Measurements from ENCODE around the gene RDX. TPM values are rescaled to one million over a fixed set of nuclear protein-coding genes. Genes with fewer than 3 reads are reported as not detected.

The RDX gene
- total RNA-seq, 1 donor from 2014 or later = 55.0 TPM

- Histone ChIP-seq H3K4me1 (no peaks in the 10 kb centered on the region), H3K9me3 (no peaks in the 10 kb centered on the region), H3K4me3 (no peak overlapping the region), H3K27me3 (no peaks in the 10 kb centered on the region), H3K36me3 (peaks cover 0 to 17% of the 10 kb centered on the region in 2 donors), H3K27ac (no peak overlapping the region)
- intact Hi-C loops (cut with DNase I) = no loop called here
- DNase-seq (ENCODE audit: extremely low spot score in 2 of 2) = no peak
- TF ChIP-seq POLR2AphosphoS5 (IDR thresholded peaks at IDR 0.05; ENCODE audit: insufficient read depth in 1 of 2, low read depth in 1 of 2) (no peak), POLR2A (IDR thresholded peaks at IDR 0.05) (no peak), CTCF (IDR thresholded peaks at IDR 0.05) (no peak)
These were observed 35.0 kb downstream of the RDX start for GRCh38 chr11:110261195-110262071.

DNA sequence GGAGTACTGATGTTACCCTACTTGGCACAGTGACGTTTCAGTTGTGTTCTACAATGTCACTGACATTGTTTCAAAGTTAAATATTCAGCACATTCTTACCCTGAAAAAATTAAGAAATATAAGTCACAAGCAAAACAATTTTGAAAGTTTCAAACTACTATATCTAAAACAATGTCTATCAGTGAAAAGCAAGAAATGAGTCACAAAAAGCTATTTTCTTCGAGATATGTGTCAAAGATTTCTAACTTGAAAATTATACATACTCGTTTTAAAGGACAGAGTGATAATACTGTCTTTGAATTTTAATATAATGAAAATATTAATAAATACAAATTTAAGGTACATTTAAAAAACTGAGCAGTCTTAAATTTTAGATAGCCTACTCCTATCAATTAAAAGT, 42.9 kb downstream of the RDX start:
- peaks cover 16% of the 10 kb centered on the region for H3K4me1 ChIP-seq
- no peaks in the 10 kb centered on the region for H3K36me3 ChIP-seq
- no peaks in the 10 kb centered on the region for H3K9me3 ChIP-seq
- no peak overlapping the region for H3K4me3 ChIP-seq
- no peak overlapping the region for H3K27ac ChIP-seq
- TF ChIP-seq POLR2AphosphoS5 (IDR thresholded peaks at IDR 0.05; ENCODE audit: insufficient read depth in 1 of 2, low read depth in 1 of 2) (no peak), POLR2A (IDR thresholded peaks at IDR 0.05) (no peak), CTCF (IDR thresholded peaks at IDR 0.05) (no peak)
- H3K27me3 ChIP-seq = no peaks in the 10 kb centered on the region
- no peak for DNase-seq (ENCODE audit: extremely low spot score in 2 of 2)
- intact Hi-C loops (cut with DNase I) = no loop called here

DNA sequence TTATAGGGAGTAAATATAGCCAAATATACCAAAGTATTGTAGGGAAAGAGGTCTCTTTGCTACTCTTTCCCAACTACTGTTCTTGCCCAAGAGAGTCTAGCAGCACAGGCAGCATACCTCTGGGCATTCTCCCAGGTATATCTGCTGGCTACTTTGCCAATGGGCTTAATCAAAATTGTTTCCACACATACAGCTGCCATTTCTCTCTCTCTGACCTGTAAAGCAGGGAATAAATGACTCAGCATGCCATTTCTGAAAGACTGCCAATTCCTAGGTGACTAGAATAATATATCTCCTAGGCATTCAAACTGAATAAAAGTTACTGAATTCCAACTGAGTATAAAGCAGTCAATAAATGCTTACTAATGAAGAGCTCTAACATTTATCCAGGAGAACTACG, 44.6 kb downstream of the RDX start:
- DNase-seq (ENCODE audit: extremely low spot score in 2 of 2) = no peak
- Histone ChIP-seq H3K27me3 (no peaks in the 10 kb centered on the region), H3K4me1 (peaks cover 16% of the 10 kb centered on the region), H3K27ac (no peak overlapping the region), H3K9me3 (no peaks in the 10 kb centered on the region), H3K36me3 (peaks cover 0 to 4% of the 10 kb centered on the region in 2 donors), H3K4me3 (no peak overlapping the region)
- no peak for TF ChIP-seq POLR2AphosphoS5 (IDR thresholded peaks at IDR 0.05; ENCODE audit: insufficient read depth in 1 of 2, low read depth in 1 of 2)
- no peak for TF ChIP-seq CTCF (IDR thresholded peaks at IDR 0.05)
- TF ChIP-seq POLR2A (IDR thresholded peaks at IDR 0.05) = no peak
- intact Hi-C loops (cut with DNase I) = no loop called here

GRCh38 chr11:110250168-110250567, 46.2 kb downstream of the RDX start:
- Histone ChIP-seq H3K9me3 (no peaks in the 10 kb centered on the region), H3K27me3 (no peaks in the 10 kb centered on the region), H3K27ac (no peak overlapping the region), H3K4me3 (no peak overlapping the region), H3K4me1 (peaks cover 16% of the 10 kb centered on the region), H3K36me3 (peaks cover 0 to 7% of the 10 kb centered on the region in 2 donors)
- intact Hi-C loops (cut with DNase I) = no loop called here
- DNase-seq (ENCODE audit: extremely low spot score in 2 of 2) = no peak
- no peak for TF ChIP-seq CTCF (IDR thresholded peaks at IDR 0.05)
- no peak for TF ChIP-seq POLR2AphosphoS5 (IDR thresholded peaks at IDR 0.05; ENCODE audit: insufficient read depth in 1 of 2, low read depth in 1 of 2)
- TF ChIP-seq POLR2A (IDR thresholded peaks at IDR 0.05) = no peak

DNA sequence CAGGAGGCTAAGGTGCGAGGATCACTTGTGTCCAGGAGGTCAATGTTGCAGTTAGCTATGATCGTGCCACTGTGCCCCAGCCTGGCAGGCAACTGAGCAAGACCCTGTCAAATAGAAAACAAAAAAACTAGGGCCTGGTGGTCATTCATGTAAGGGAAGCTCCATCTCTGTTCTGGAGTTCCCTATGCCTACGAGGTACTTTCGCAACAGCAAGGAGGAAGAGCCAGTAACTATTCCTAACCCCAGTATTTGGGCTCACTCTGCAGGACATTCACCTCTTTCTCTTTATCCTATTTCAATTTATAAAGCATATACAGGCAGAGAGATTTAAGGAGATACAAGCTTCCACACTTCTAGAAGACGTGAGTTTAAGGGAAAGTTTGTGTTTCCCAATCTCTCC, 46.6 kb downstream of the RDX start:
- DNase-seq (ENCODE audit: extremely low spot score in 2 of 2) = no peak
- Histone ChIP-seq H3K27ac (no peak overlapping the region), H3K4me3 (no peak overlapping the region), H3K27me3 (no peaks in the 10 kb centered on the region), H3K9me3 (no peaks in the 10 kb centered on the region), H3K36me3 (peaks cover 0 to 7% of the 10 kb centered on the region in 2 donors), H3K4me1 (peaks cover 16% of the 10 kb centered on the region)
- TF ChIP-seq POLR2AphosphoS5 (IDR thresholded peaks at IDR 0.05; ENCODE audit: insufficient read depth in 1 of 2, low read depth in 1 of 2) (no peak), CTCF (IDR thresholded peaks at IDR 0.05) (no peak), POLR2A (IDR thresholded peaks at IDR 0.05) (no peak)
- intact Hi-C loops (cut with DNase I) = no loop called here
